UCSD-AML1 (cell line): ENCODE results near the gene CIT.

Experiments used
- DNase-seq: peaks from one replicate; lab custom pipeline; 2025; ENCODE audit not compliant: unreplicated experiment; lab: John Stamatoyannopoulos, UW

The CIT gene

GRCh38 chr12:119704065-119704747 lies 172.9 kb downstream of the CIT start:
- no peak for DNase-seq

- DNase-seq, result no peak
Observed at GRCh38 chr12:119700078-119700477, 177.0 kb downstream of the CIT start.

GRCh38 chr12:119699199-119699760 lies 177.8 kb downstream of the CIT start:
- no peak for DNase-seq

- no peak for DNase-seq
Observed at GRCh38 chr12:119696943-119697342, 180.2 kb downstream of the CIT start.

GRCh38 chr12:119695034-119695433 lies 182.1 kb downstream of the CIT start:
- DNase-seq, result no peak

GRCh38 chr12:119694111-119694510 lies 183.0 kb downstream of the CIT start:
- DNase-seq, result no peak

GRCh38 chr12:119693511-119693910 lies 183.6 kb downstream of the CIT start:
- DNase-seq, result no peak

GRCh38 chr12:119692997-119693396 lies 184.1 kb downstream of the CIT start:
- no peak for DNase-seq

- DNase-seq, result no peak
Observed at GRCh38 chr12:119692410-119692809, 184.7 kb downstream of the CIT start.

GRCh38 chr12:119691202-119691810 lies 185.8 kb downstream of the CIT start:
- no peak for DNase-seq

GRCh38 chr12:119689935-119690500 lies 187.1 kb downstream of the CIT start:
- DNase-seq, result no peak

GRCh38 chr12:119687879-119688278 lies 189.2 kb downstream of the CIT start:
- DNase-seq, result no peak

GRCh38 chr12:119687406-119687805 lies 189.7 kb downstream of the CIT start:
- DNase-seq, result no peak

GRCh38 chr12:119686776-119687175 lies 190.3 kb downstream of the CIT start:
- DNase-seq, result no peak

- no peak for DNase-seq
Observed at GRCh38 chr12:119686355-119686754, 190.8 kb downstream of the CIT start.

GRCh38 chr12:119685375-119685774 lies 191.7 kb downstream of the CIT start:
- DNase-seq, result no peak

GRCh38 chr12:119684711-119685369 lies 192.3 kb downstream of the CIT start:
- no peak for DNase-seq

- no peak for DNase-seq
Observed at GRCh38 chr12:119683816-119684215, 193.3 kb downstream of the CIT start.

- no peak for DNase-seq
Observed at GRCh38 chr12:119683413-119683812, 193.7 kb downstream of the CIT start.

GRCh38 chr12:119682639-119683252 lies 194.4 kb downstream of the CIT start:
- no peak for DNase-seq
